ENCODE data around the gene PRR19.

Gene PRR19

DNA sequence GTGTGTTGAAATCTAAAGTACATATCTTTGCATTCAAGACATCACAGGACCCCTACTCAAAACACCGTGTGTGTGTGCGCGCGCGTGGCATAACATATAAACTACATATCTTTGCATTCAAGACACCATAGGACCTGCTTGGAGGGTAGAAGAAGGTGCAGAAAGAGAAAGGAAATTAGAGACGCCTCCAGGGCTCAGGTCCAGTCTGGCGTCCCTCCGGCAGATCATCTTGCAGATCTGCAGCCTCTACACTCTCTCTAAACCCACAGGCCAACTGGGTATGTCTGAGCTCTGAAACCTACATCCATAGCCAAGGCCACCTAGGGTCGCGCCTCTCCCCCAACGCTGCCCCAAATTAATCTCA, 1.2 kb downstream of the PRR19 start:
- no peak for DNase-seq

GRCh38 chr19:42303876-42304275, 1.9 kb downstream of the PRR19 start:
- DNase-seq, result no peak

GRCh38 chr19:42306646-42307045, 4.7 kb downstream of the PRR19 start:
- no peak for DNase-seq

GRCh38 chr19:42309686-42310085, 7.8 kb downstream of the PRR19 start:
- no peak for DNase-seq

DNA sequence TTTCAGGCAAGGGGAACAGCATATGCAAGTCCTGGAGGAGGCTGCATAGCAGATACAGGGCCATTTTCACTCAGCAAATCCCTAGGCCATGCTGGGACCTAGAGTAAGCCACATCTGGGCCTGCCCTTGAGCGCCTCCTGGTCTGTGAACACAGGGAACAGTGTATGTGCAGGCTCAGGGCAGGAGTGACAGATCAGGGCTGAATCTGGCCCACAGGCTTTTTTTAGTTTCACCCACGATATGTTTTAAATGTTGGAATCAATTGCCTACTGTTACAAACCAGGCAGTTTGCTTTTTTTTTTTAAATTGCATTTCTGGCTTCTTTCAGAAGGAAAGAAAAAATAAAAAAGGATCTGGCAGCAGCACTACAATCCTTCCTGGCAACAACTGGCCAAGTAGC, 9.7 kb downstream of the PRR19 start:
- DNase-seq, result peak; percentile 34

GRCh38 chr19:42312370-42312769, 10.4 kb downstream of the PRR19 start:
- DNase-seq, result no peak

DNA sequence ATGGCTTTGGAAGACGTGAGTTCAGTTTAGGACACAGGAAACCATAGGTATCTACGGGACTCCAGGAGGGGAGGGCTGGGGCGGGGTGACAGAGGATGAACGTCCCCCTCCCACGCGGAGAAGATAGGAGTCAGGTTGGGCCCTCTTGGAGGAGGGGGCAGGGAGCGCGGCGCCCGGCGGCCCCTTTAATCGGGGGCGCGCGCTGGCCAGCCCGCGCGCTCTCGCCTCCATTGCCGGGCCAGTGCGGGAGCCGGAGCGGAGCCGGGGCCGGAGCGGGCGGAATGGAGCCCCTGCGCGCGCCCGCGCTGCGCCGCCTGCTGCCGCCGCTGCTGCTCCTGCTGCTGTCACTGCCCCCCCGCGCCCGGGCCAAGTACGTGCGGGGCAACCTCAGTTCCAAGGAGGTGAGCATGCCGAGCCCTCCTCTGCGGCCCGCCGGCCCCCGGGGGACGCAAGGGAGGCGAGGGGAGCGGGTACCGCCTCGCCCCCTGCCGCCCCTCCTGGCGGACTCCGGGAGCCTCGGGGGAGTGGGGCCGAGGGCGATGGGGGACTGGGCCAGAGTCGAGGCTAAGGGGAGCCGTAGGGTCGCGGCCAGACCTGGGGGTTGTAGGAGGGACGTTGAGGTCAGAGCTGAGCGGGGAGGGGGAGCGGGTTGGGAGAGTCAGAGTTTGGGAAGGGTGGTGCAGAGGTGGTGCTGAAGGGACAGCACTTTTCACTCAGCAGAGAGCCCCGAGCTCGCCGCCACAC, 11.3 kb downstream of the PRR19 start, which contains the start of gene TMEM145:
Gene TMEM145 (plus strand): TSS at position 214 of the 744 bp plus-strand sequence. CDS start 68 bp downstream, at position 282.
- DNase-seq, result peak; percentile 64

GRCh38 chr19:42313840-42314755, 12.2 kb downstream of the PRR19 start:
- DNase-seq, result no peak

DNA sequence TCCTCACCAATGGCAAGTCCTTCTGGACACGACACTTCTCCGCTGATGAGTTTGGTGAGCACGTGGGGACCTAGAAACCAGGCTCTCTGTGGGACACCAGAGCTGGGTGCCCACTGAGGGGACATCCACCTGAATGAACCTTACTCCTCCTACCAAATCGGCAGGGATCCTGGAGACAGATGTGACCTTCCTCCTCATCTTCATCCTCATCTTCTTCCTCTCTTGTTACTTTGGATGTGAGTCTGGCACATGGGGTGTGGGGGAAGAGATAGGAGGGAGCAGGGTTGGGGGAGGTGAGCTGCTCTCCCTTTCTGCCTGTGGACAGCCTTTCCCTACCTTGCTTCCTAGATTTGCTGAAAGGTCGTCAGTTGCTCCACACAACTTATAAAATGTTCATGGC, 13.1 kb downstream of the PRR19 start:
- DNase-seq, result no peak

DNA sequence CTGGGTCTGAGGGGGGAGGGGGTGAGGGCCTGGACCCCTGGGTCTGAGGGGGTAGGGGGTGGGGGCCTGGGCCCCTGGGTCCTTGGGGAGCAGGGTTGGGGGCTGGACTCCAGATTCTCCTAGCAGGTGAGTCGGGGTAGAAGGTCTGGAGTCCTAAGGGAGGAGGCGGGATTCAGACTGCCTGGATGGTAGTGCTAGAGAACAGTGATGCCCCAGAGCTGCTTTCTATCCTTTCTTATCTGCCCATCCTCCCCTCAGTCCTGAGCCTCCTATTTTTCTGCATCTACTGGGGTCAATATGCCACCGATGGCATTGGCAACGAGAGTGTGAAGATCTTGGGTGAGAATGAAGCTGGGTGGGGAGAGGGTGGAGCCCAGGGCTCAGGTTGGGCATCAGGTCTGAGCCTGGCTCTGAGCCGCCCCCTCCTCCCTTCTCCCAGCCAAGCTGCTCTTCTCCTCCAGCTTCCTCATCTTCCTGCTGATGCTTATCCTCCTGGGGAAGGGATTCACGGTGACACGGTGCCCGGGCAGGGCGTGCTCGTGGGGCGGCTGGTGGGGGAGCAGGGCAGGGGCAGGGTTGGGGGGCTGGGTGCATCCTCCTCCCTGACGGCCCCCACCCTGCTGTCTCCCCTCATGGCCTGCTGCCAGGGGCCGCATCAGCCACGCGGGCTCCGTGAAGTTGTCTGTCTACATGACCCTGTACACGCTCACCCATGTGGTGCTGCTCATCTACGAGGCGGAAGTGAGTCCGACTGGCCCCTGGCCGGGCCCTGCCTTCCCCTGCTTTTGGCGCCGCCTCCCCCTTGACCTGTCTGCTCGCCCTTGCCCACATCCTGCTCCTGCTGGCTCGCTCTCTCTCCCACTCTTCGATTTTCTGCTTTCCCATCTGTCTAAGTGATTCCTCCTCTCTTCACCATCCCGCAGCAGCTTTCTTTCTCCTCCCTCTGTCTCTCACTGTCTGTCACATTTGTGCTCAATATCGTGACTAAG, 14.6 kb downstream of the PRR19 start:
- DNase-seq, result peak; percentile 89

GRCh38 chr19:42317535-42317934, 15.6 kb downstream of the PRR19 start:
- DNase-seq, result no peak

DNA sequence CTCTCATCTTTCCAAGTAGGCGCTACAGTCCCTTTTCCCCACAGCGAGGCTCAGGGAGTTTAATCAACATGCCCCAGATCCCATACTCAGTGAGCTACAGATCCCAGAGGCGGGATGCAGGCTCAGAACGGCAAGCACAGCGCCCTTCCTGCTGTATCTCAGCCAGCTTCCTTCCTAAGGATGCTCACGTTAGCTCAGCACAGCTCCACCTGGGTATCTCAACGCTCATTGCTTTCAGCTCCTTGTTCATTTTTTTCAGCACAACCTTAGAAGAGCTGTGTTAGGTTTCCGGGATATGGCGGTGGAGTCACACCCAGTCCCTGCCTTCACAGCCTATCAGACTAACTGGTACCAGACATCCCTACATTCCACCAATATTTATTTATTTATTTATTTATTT, 20.4 kb downstream of the PRR19 start:
- no peak for DNase-seq

GRCh38 chr19:42323473-42323851, 21.5 kb downstream of the PRR19 start:
- no peak for DNase-seq

DNA sequence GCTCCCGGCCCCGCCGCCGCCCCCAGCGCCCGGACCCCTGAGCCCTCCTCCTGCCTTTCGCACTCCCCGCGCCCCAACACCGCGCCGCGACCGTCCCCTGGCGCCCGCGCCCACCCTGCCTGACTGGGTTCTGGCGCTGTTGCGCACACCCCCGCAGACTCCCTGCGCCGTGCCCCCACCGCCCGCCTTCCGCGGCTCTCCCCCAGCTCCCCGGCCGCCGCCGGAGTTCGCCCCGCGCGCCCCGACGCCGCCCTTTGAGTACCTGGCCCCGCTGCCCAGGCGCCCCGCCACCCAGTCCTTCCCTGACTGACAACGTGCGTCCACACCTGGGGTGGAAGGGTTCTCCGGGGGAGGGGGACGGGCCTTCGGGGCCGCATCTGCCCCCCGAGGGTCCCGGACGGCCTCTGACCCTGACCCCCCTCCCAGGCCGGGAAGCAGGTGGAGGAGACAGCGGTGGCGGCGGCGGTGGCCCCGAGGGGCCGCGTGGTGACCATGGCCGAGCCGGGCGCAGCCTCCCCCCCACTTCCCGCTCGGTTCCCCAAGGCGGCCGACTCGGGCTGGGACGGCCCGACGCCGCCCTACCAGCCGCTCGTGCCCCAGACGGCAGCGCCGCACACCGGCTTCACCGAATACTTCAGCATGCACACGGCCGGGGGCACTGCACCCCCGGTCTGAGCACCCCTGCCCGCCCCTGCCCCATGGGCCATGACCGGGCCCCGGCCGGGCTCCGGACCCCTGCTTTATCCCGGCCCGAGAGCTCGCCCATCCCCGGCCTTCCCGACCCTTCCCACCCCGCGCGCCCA, 22.1 kb downstream of the PRR19 start:
- DNase-seq, result no peak

DNA sequence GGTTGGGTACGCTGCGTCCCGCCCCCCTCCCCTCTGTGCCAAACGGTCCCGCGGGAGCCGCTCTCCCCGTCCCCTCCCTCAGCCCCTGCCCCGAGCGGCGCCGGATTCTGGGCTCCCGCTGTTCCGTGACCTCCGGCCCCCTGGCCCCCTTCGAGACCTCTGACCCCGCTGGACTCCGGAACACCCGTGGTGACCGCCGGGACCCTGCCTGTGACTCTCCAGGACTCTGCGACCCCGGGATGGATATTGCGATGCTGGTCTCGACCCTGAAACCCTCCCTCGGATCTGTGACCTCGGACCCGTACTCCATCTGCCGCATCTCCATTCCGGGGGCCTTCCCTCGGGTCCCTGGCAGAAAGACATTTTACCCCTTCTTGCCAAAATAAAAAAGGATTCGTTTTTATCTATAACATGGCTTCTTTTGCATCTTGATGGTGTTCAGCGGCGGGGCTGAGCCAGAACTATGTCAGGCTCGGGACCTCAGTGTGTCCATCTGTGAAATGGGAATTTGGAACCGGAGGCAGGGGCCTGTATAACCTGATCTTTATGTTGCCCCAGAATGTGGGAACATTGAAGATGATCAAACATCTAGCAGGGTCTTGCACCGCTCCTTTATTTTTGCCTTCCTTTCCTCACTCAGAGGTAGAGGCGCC, 22.8 kb downstream of the PRR19 start:
- DNase-seq, result no peak

GRCh38 chr19:42325308-42325895, 23.5 kb downstream of the PRR19 start, which contains the start of gene MEGF8:
TSS of gene MEGF8 (plus strand) at chr19:42325635. CDS start at chr19:42326244, 609 bp downstream.
- DNase-seq, result peak; percentile 100

DNA sequence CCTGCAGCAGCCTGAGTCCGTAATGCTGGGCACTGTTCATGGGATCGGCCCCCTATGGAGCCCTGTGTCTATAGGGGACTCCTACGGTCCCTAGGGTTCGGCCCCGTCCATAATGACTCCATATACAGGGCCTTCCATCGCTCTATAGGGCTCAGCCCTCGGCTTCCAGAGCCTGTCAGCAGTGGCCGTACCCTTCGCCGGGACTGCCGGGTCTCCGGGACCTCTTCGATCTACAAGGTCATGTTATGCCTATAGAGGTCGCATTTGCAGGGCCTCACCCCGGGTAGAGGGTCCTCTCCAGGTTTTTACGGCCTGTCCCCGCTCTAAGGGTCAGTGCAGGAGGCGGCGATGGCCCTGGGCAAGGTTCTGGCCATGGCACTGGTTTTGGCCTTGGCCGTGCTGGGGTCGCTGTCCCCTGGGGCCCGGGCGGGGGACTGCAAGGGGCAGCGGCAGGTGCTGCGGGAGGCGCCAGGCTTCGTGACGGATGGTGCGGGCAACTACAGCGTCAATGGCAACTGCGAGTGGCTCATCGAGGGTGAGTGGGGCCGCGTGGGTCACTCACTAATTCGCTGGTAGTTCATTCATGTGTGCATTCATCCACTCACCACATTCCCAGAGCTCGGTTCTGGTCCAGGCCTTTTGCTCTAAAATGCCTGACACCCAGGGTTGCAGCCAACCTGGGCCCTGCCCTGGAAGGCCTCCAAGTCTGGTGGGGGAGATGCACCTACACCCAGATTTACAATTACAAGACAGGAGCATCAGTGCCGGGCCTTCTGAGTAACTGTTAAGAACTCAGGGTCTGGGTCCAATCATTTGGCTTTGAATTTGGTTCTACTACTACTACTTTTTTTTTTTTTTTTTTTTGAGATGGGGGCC, 24.2 kb downstream of the PRR19 start:
- peak; percentile 77 for DNase-seq

DNA sequence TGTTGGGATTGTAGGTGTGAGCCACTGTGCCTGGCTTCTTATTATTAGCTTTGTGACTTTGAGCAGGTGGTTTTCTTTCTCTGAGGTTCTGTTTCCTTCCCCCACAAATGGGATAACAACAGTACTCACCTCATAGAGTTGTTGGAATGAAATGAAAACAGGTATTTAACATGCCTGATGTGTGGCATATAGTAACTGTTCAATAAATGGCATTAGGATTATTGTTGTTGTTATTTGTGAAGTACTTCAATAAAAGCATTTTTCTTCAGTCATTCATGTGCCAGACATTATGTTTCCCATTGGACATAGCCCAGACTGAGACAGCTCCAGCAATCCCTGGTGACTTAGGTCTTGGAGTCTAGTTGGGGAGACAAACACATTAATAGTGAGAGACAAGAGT, 25.0 kb downstream of the PRR19 start:
- no peak for DNase-seq

DNA sequence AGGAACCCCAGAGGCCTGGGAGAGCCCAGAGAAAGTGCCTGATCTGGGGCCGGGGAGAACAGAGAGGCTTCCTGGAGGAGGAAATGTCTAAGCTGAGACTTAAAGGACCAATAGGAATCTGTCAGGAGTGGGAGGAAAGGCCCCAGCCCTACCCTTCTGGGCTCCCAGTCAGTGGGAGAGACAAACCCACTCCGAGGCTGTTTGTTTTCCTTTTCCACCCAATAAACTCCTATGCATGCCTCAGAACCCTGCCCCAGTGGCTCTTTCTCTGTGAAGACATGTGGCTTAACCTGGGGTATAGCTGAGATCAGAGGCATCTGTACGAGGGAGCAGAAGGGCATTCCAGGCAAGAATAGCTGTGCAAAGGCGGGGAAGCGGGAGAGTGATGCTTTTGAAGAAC, 25.4 kb downstream of the PRR19 start:
- no peak for DNase-seq

DNA sequence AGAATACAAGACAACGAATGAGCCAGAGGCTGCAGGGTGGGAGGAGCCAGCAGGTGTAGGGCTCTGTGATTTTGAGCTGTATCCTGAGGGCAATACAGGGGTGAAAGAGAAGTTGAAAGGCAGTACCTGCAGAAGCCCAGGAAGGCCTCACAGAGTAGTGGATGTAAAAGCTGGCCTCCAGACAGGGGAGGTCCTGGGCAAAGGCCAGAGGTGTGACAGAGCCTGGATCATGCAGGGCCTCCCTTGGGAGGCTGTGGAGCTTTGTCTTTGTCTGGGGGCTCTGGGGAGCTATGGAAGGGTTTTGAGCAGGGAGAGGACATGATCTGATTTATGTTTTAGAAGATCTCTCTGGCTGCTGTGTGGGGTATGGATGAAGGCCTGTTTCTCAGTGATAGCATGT, 26.2 kb downstream of the PRR19 start:
- no peak for DNase-seq
